ENCODE measurements around the gene RNF25.

- TF ChIP-seq CTCF (IDR thresholded peaks at IDR 0.05; ENCODE audit: low read depth, low read length, poor library complexity, severe bottlenecking), result no peak
- TF ChIP-seq EZH2phosphoT487 (IDR thresholded peaks at IDR 0.05; ENCODE audit: borderline replicate concordance, low read length), result no peak
Measured at GRCh38 chr2:218623366-218623705, 48.5 kb downstream of the RNF25 start.
